GDM1 (cell line): Measurements from ENCODE around the gene PATJ.
"Not testable (repeated sequence)": the region's sequence is repeated elsewhere in the genome, so short reads cannot be mapped to it uniquely, and the experiment has no call there.

Experiments
- DNase-seq: peaks from one replicate; lab custom pipeline; 2025; lab: John Stamatoyannopoulos, UW

Gene PATJ

DNA sequence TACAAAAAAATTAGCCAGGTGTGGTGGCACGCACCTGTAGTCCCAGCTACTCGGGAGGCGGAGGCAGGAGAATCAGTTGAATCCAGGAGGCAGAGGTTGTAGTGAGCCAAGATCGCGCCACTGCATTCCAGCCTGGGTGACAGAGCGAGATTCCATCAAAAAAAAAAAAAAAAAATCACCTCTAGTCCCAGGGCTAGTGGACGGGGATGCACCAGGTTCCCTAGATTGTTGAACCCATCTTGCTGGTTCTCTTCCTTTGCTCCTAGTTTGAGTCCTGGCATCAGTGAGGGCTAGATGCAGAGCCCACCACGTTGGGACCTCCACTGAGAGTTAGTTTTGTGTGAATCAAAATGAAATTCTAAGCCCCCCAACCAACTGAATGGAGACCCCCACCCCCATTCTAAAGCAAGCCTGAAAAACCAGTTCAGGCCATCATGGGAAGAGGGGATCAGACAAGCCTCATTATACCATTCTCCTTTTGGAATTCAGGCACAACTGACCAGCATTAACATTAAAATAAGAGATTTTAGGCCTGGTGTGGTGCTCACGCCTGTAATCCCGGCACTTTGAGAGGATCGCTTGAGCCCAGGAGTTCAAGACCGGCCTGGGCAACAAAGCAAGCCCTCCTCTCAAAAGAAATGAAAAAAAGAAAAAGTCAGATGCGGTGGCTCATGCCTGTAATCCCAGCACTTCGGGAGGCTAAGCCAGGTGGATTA lies 434.5 kb downstream of the PATJ start:
- no peak for DNase-seq

DNA sequence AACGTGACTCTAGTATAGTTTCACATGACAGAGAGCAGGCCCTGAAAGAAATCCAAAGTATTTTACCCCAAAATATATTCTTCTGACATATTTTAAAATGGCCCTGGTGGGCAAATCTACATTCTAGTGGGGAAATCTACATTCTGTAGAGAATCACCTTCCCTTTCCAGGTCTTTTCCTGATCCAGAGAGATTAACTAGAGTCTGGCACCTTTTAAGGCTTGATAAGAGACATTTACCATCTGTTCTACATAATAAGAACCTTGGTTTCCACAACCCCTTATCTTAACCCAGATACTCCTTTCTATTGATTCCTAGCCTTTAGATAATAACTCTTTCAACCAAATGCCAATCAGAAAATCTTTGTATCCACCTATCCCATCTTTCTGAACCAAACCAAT lies 435.3 kb downstream of the PATJ start:
- no peak for DNase-seq

DNA sequence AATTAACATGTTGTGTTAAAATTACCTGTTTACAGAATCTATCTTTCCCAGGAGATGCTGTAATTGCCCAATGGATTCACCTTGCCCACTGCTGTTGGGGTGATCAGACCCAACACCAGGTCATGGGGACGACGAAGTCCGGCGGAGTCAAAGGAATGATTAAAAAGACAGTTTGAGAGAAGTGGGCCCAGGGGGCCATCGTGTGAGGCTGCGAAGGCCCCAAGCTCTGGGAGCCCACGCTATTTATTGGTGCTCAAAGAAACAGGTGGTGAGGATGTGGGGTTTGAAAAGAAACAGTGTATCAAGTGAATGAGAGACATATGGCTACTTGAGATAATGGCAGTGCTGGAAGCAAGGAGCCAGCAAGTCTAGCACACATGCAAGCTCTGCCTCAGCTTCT lies 436.1 kb downstream of the PATJ start:
- no peak for DNase-seq

DNA sequence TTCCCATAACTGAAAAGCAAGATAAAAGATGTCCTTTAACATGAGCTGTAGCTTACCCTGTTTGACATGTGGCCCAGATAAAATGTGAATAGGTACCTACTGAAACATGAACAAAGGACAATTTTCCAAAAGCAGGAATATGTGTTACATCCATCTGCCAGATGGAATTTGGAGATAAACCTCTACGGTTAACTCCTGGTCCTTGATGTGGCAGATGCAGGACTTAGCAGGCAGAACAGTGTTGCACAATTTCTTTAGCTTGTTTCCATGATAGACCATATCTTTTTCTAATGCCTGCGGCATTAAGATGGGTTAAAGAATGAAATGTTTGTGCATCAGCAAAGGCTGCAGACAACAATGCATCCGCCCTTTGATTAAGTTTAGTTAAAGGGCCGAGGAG lies 437.8 kb downstream of the PATJ start:
- not testable (repeated sequence) for DNase-seq

DNA sequence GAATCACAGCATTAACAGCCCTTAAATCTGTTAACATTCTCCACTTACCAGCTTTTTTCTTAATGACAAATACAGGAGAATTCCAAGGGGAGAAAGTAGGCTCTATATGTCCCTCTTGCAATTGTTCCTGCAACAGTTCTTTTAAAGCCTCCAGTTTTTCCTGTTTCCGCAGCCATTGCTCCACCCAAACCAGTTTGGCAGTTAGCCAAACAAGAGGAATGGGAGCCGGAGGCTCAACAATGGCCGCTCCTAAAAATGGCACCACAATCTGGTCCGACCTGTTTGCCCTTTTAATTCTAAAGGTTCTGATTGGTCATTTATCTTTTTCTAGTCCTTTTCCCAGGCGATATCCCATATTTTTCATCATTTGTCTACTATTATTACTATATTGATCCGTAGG lies 438.4 kb downstream of the PATJ start:
- no peak for DNase-seq

DNA sequence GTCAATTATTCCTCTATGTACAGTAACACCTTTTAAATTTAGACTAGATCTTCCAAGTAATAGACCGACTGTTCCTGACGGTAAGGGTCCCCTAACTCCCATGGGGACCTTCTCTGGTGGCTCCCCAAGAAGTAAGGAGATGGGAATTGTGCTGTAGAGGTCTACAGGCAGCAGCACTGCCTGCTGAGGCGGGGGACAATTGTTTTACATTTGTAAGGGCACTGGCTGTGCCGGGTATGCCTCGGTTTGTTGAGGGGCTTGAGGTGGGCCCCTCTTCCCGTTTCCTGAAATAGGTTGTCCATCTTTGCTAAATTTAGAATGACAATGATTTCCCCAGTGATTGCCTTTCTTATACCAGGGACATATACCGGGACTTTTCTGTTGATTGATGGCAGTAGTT lies 439.3 kb downstream of the PATJ start:
- DNase-seq, result no peak

DNA sequence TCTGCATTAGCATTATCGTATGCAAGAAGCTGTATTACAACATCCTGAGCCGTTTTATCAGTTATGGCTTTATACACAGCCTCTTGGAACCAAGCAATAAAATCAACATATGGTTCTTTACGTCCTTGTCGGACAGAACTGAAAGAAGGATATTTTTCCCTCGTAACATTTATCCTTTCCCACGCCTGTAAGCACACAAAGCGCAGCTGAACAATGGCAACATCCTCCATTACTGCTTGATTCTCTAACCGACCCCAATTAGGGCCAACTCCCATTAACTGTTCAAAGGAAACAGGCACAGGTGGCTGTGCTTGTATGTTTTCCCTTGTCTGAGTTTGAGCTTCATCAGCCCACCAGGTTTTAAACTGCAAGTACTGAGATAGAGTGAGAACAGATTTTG lies 439.9 kb downstream of the PATJ start:
- DNase-seq, result not testable (repeated sequence)

DNA sequence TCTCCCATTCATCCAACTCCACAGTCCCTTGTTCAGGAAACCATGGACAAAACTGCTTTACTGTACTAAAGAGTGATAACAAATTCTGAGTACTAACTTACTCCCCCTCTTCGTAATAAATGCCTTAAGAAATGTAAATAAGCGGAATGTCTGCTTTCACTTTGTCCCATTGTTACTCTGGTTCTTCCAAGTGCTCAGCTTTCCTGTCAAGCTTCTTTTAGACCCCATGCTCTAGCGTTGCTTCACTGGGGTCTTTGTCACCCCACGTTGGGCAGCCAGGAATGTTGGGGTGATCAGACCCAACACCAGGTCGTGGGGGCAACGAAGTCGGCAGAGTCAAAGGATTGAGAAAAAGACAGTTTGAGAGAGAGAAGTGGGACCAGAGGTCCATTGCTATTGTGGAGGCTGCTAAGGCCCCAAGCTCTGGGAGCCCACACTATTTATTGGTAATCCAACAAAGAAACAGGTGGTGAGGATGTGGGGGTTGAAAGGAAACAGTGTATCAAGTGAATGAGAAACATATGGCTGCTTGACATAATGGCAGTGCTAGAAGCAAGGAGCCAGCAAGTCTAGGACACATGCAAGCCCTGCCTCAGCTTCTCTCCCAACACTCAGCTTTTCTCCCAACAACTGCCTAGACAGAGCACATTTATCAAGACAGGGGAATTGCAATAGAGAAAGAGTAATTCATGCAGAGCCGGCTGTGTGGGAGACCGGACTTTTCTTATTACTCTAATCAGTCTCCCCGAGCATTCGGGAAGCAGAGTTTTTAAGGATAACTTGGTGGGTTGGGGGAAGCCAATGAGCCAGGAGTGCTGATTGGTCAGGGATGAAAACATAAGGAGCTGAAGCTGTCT lies 441.1 kb downstream of the PATJ start:
- not testable (repeated sequence) for DNase-seq

DNA sequence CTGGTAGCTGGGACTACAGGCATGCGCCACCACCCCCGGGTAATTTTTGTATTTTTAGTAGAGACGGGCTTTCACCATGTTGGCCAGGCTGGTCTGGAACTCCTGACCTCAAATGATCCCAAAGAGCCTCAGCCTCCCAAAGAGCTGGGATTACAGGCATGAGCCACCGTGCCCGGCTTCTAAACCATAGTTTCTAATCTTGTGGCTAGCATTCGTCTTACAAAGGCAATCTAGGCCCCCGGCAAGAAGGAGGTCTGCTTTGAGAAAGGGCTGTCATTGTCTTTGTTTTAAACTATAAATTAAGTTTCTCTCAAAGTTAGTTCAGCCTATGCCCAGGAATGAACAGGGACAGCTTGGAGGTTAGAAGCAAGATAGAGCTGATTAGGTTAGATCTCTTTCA lies 442.1 kb downstream of the PATJ start:
- no peak for DNase-seq

DNA sequence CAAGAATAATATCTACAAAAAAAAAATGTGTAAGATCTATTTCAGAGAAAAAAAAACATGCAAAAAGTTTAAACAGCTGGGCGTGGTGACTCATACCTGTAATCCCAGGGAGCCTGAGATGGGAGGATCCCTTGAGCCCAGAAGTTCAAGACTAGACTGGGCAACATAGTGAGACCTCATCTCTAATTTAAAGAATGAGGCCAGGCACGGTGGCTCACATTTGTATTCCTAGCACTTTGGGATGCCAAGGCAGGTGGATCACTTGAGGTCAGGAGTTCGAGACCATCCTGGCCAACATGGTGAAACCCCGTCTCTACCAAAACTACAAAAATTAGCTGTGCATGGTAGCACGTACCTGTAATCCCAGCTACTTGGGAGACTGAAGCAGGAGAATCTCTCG lies 443.0 kb downstream of the PATJ start:
- not testable (repeated sequence) for DNase-seq

DNA sequence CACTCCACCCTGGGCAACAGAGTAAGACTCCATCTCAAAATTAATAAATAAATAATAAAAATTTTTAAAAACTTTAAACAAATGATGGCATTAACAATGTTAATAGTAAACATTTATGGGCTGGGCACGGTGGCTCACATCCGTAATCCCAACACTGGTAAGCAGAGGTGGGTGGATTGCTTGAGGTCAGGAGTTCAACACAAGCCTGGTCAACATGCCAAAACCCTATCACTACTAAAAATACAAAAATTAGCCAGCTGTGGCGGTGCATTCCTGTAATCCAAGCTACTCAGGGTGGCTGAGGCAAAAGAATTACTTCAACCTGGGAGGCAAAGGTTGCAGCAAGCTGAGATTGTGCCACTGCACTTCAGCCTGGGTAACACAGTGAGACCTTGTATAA lies 443.4 kb downstream of the PATJ start:
- DNase-seq, result no peak

DNA sequence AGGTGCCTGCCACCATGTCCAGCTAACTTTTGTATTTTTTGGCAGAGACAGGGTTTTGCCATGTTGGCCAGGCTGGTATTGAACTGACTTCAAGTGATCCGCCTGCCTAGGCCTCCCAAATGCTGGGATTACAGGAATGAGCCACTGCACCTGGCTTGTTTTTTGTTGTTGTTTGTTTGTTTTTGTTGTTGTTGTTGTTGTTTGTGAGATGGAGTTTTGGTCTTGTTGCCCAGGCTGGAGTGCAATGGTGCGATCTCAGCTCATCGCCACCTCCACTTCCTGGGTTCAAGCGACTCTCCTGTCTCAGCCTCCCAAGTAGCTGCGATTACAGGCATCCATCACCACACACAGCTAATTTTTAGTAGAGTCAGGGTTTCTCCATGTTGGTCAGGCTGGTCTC lies 445.3 kb downstream of the PATJ start:
- no peak for DNase-seq

DNA sequence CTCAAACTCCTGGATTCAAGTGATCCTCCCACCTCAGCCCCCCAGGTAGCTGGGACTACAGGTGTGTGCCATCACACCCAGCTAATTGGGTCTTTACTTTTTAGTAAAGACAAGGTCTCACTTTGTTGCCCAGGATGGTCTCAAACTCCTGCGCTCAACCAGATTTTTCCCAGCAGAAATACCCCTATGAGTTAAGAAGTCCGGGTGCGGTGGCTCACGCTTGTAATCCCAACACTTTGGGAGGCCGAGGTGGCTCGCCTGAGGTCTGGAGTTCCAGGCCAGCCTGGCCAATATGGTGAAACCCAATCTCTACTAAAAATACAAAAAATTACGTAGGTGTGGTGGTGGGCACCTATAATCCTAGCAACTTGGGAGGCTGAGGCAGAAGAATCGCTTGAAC lies 445.8 kb downstream of the PATJ start:
- no peak for DNase-seq

DNA sequence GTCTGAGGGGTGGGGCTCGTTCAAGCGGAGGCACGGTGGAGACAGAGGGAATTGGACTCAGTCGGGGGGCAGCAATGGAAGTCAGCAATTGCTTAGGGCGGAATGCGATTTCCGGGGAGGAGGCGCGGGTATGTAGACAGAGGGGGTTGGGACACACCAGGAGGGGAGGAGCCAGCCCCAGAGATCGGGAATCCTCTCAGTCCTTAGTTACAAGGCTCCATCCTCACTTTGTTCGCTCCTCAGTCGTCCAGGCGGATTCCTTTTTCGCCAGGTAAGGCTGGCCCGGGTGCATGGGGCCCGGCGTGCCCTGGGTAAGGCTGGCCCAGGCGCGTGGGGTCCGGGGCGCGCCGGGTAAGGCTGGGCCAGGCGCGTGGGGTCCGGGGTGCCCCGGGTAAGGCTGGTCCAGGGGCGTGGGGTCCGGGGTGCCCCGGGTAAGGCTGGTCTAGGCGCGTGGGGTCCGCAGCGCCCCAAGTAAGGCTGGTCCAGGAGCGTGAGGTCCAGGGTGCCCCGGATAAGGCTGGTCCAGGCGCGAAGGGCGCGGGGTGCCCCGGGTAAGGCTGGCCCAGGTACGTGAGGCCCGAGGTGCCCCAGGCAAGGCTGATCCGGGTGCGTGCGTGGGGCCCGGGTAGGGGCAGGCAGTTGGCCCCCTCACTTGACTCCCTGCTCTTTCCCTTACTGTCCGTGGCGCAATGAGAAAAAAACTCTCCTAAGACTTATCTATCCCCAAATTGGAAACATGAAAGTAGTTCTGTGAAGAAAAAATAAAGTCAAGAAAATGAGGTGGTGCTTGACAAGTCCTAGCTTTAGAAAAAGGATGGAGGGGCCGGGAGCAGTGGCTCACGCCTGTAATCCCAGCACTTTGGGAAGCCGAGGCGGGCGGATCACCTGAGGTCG lies 452.6 kb downstream of the PATJ start, which contains the start of gene L1TD1:
L1TD1 (plus strand) TSS at position 199 of the 894 bp plus-strand sequence. CDS start 11,780 bp downstream, outside the sequence.
- DNase-seq, result no peak

DNA sequence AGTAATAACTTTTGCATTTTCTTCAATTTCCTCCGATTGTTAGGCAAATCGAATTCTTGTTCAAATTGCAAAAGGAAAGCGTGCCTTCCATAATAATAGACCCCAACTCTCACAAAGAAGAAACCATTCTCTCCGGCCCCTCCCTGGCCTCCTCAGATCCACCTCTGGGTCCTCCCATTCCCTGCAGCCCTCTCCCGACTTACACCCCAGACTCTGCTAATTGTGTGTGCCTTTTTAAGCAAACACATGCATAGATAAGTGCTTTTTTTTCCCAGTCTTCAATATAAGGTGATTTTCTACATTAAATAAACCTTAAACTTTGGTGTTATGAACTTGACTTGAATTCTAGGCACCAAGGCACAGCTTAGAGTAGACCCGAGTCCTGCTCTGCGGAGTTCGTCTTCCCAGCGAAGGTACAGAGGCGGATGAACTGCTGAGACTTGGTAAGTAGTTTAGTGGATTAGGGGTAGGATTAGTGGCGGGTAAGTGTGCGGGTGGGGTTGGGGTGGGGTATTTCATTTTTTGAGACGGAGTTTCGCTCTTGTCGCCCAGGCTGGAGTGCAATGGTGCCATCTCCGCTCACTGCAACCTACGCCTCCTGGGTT lies 453.9 kb downstream of the PATJ start:
- DNase-seq, result no peak

DNA sequence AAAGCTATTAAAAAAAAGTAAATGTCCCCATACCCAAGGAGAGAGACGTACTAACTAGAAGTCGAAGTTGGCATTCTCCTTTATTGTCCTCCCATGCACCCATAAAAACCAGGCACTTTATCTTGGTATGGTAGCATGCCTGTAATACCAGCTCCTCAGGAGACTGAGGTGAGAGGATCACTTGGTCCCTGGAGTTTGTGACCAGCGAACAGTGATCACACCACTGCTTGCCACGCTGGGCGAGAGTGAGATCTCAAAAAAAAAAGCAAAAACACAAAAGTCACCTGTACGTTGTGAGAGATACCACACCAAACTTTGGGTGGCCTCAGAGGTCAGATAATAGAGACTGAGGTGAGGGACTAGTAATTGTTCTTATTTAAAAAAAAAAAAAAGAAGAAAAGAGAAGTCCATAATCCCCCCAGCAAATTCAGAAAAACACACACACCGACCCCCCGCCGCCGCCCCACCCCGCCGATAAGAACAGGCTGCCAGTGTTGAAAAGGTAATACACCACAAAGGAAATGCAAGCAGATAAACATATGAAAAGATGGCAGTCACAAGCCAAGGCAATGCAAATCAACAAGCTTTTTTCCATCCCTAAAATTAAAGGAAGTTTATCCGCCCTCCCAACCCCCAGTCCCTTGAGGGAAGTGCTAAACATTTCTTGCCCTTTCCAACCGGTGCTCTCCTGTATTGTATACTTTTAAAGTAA lies 455.9 kb downstream of the PATJ start:
- DNase-seq, result no peak

DNA sequence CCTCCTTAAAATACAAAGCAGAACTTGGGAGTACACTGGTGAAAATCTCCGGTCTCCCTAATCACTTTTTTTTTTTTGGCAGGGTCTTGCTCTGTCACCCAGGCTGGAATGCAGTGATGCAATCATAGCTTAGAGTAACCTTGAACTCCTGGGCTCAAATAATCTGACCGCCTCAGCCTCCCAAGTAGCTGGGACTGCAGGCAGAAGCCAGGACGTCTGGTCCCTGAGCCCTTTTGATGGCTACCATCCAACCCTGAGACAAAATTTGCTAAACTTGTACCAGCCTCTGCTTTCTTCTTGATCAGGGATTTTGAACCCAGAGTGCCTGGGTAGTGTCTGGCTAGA lies 456.5 kb downstream of the PATJ start:
- DNase-seq, result no peak

DNA sequence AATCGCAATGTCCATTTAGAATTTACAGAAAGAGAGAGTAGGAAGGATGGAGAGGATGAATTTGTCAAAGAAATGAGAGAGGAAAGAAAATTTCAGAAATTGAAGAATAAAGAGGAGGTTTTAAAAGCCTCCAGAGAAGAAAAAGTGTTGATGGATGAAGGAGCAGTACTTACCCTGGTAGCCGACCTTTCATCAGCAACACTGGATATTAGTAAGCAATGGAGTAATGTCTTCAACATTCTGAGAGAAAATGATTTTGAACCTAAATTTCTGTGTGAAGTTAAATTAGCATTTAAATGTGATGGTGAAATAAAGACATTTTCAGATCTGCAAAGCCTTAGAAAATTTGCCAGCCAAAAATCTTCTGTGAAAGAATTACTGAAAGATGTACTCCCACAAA lies 464.9 kb downstream of the PATJ start:
- no peak for DNase-seq

DNA sequence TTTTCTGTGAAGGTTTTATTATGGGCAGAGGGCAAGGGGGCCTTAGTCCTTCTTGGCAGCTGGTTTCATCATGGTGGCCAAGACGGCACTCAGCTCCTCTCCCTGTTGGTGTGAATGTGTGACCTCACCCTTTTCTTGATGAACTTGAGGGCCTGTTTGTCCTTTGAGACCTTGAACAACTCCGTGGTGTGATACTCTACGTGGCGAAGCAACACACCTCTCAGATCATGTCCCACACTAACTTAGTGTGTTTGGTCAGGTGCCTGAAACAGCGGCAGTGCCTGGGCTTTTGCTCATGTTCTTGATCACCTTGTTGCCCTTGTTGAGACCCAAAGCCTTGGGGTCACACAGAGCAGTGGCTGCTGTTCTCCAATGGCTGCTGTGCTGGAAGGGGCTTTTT lies 465.8 kb downstream of the PATJ start:
- DNase-seq, result no peak

DNA sequence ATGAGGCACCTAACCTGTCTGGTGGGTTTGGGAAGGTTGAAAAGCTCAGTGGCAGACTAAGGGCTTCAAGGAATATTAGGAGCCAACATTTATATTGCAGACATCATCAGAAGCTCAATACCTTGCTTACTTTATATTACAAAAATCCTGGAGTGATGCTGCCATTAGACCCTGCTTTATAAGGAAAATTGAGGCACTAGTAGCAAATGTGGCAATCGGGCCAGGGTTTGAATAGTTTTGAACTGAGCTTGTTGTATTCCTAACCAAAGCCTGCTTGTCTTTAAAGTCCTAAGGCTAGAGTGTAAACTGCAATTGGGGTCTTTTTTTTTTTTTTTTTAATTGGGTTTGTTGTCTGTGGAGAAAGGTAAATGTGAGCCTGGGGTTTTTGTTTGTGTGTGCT lies 466.7 kb downstream of the PATJ start:
- no peak for DNase-seq

DNA sequence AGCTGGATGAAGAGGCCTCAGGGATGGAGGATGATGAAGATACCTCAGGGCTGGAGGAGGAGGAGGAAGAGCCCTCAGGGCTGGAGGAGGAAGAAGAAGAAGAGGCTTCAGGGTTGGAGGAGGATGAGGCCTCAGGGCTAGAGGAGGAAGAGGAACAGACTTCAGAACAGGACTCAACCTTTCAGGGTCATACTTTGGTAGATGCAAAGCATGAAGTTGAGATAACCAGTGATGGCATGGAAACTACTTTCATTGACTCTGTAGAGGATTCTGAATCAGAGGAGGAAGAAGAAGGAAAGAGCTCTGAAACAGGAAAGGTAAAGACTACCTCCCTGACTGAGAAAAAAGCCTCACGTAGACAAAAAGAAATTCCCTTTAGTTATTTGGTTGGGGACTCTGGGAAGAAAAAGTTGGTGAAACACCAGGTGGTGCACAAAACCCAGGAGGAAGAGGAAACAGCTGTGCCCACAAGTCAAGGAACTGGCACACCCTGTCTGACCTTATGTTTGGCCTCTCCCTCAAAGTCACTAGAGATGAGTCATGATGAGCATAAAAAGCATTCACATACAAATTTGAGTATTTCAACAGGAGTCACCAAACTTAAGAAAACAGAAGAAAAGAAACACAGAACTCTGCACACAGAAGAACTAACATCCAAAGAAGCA lies 467.8 kb downstream of the PATJ start:
- no peak for DNase-seq
